Measurements from ENCODE around the gene ITGB2. TPM values are rescaled to one million over a fixed set of nuclear protein-coding genes. Genes with fewer than 3 reads are reported as not detected.

ITGB2 gene
- total and polyA plus RNA-seq, 2 donors from 2014 or later, result 9.5 to 111 TPM

GRCh38 chr21:44890961-44891541 lies 29.6 kb downstream of the ITGB2 start:
- H3K27ac ChIP-seq (ENCODE audit: low read depth in 2 of 2, low read length in 2 of 2), result no peak overlapping the region
- DNase-seq (no peak), FAIRE-seq (no peak)
- no peaks in the 10 kb centered on the region for H3K36me3 ChIP-seq (ENCODE audit: control insufficient read depth in 2 of 3, insufficient read depth in 3 of 3, low read length in 3 of 3)
- no peaks in the 10 kb centered on the region for H3K9me3 ChIP-seq (ENCODE audit: control insufficient read depth in 2 of 3, insufficient read depth in 1 of 3, low read length in 3 of 3)
- no peaks in the 10 kb centered on the region for H3K27me3 ChIP-seq (ENCODE audit: control insufficient read depth, insufficient read depth, low read length)
- intact Hi-C loops (cut with DNase I), result no loop called here
- H3K4me3 ChIP-seq (ENCODE audit: low read length in 3 of 3), result no peak overlapping the region
- TF ChIP-seq, protein P1, sequence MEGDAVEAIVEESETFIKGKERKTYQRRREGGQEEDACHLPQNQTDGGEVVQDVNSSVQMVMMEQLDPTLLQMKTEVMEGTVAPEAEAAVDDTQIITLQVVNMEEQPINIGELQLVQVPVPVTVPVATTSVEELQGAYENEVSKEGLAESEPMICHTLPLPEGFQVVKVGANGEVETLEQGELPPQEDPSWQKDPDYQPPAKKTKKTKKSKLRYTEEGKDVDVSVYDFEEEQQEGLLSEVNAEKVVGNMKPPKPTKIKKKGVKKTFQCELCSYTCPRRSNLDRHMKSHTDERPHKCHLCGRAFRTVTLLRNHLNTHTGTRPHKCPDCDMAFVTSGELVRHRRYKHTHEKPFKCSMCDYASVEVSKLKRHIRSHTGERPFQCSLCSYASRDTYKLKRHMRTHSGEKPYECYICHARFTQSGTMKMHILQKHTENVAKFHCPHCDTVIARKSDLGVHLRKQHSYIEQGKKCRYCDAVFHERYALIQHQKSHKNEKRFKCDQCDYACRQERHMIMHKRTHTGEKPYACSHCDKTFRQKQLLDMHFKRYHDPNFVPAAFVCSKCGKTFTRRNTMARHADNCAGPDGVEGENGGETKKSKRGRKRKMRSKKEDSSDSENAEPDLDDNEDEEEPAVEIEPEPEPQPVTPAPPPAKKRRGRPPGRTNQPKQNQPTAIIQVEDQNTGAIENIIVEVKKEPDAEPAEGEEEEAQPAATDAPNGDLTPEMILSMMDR (IDR thresholded peaks at IDR 0.05; ENCODE audit: borderline replicate concordance, extremely low read depth, insufficient read depth), result no peak
- no peak overlapping the region for H3K9ac ChIP-seq (ENCODE audit: low read length in 3 of 3)
- H3K4me1 ChIP-seq (ENCODE audit: control insufficient read depth in 2 of 3, insufficient read depth in 2 of 3, low read depth in 1 of 3, low read length in 3 of 3), result peaks cover 0 to 4% (median 0%) of the 10 kb centered on the region in 3 donors

DNA sequence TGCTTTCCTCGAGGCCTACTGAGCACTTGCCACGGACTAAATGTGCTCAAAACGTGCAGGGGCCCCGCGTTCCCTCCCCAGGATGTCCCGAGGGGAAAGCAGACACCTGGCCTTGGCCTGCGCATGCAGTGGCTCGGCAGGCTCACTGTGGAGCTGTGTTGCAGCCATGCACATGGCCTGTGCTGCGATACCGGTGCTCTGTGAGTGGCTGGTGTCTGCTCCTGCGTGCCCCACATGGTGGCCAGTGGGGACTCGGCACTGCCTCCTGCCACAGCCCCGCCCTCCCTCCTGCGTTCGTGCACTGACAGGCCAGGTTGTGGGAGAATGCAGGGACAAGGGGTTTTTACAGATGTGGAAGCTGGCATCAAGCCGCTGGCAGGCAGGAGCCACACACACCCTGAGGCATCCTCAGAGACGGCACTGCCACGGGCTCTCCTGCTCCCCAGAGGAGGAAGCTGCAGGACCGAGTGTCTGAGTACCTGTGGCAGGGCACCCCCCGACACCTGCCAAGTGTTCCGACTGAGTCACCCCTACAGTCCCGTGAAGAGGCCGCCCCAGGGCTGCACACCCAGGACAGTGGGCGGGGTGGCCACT lies 30.3 kb downstream of the ITGB2 start:
- intact Hi-C loops (cut with DNase I), result no loop called here
- no peak for DNase-seq
- TF ChIP-seq, protein P1 (IDR thresholded peaks at IDR 0.05; ENCODE audit: borderline replicate concordance, extremely low read depth, insufficient read depth), result no peak
- H3K4me1 ChIP-seq (ENCODE audit: control insufficient read depth in 2 of 3, insufficient read depth in 2 of 3, low read depth in 1 of 3, low read length in 3 of 3), result peaks cover 0 to 4% (median 0%) of the 10 kb centered on the region in 3 donors
- H3K4me3 ChIP-seq (ENCODE audit: low read length in 3 of 3), result no peak overlapping the region
- FAIRE-seq, result no peak
- H3K36me3 ChIP-seq (ENCODE audit: control insufficient read depth in 2 of 3, insufficient read depth in 3 of 3, low read length in 3 of 3), result no peaks in the 10 kb centered on the region
- no peaks in the 10 kb centered on the region for H3K27me3 ChIP-seq (ENCODE audit: control insufficient read depth, insufficient read depth, low read length)
- no peaks in the 10 kb centered on the region for H3K9me3 ChIP-seq (ENCODE audit: control insufficient read depth in 2 of 3, insufficient read depth in 1 of 3, low read length in 3 of 3)
- H3K27ac ChIP-seq (ENCODE audit: low read depth in 2 of 2, low read length in 2 of 2), result no peak overlapping the region
- no peak overlapping the region for H3K9ac ChIP-seq (ENCODE audit: low read length in 3 of 3)

- Histone ChIP-seq H3K4me3 (ENCODE audit: low read length in 3 of 3) (no peak overlapping the region), H3K9me3 (ENCODE audit: control insufficient read depth in 2 of 3, insufficient read depth in 1 of 3, low read length in 3 of 3) (no peaks in the 10 kb centered on the region), H3K4me1 (ENCODE audit: control insufficient read depth in 2 of 3, insufficient read depth in 2 of 3, low read depth in 1 of 3, low read length in 3 of 3) (peaks cover 0 to 4% (median 0%) of the 10 kb centered on the region in 3 donors), H3K36me3 (ENCODE audit: control insufficient read depth in 2 of 3, insufficient read depth in 3 of 3, low read length in 3 of 3) (no peaks in the 10 kb centered on the region), H3K27me3 (ENCODE audit: control insufficient read depth, insufficient read depth, low read length) (no peaks in the 10 kb centered on the region), H3K27ac (ENCODE audit: low read depth in 2 of 2, low read length in 2 of 2) (no peak overlapping the region), H3K9ac (ENCODE audit: low read length in 3 of 3) (no peak overlapping the region)
- FAIRE-seq (no peak), DNase-seq (no peak)
- intact Hi-C loops (cut with DNase I), result no loop called here
- TF ChIP-seq, protein P1 (IDR thresholded peaks at IDR 0.05; ENCODE audit: borderline replicate concordance, extremely low read depth, insufficient read depth), result no peak
These were observed 30.9 kb downstream of the ITGB2 start for GRCh38 chr21:44889625-44890337.

Measured in kidney (tissue), 14 donors.